ENCODE results near the gene VSIG10L2. TPM values are rescaled to one million over a fixed set of nuclear protein-coding genes. Genes with fewer than 3 reads are reported as not detected.

The VSIG10L2 gene
- total RNA-seq, 1 donor from 2014 or later = not detected

- intact Hi-C loops (cut with DNase I) = no loop called here
- no peaks in the 10 kb centered on the region for H3K4me1 ChIP-seq
- no peak for TF ChIP-seq CTCF (IDR thresholded peaks at IDR 0.05)
- H3K27ac ChIP-seq = no peak overlapping the region
- ATAC-seq (no peak), DNase-seq (no peak)
- no peaks in the 10 kb centered on the region for H3K36me3 ChIP-seq
- H3K4me3 ChIP-seq = no peak overlapping the region
- peaks cover 4% of the 10 kb centered on the region for H3K27me3 ChIP-seq (ENCODE audit: low read depth)
- no peaks in the 10 kb centered on the region for H3K9me3 ChIP-seq
Measured at GRCh38 chr11:125918140-125918840, 27.6 kb upstream of the VSIG10L2 start.

- peaks cover 4% of the 10 kb centered on the region for H3K27me3 ChIP-seq (ENCODE audit: low read depth)
- no peaks in the 10 kb centered on the region for H3K36me3 ChIP-seq
- no peak for TF ChIP-seq CTCF (IDR thresholded peaks at IDR 0.05)
- ATAC-seq (no peak), DNase-seq (no peak)
- H3K9me3 ChIP-seq = no peaks in the 10 kb centered on the region
- H3K4me3 ChIP-seq = no peak overlapping the region
- intact Hi-C loops (cut with DNase I) = no loop called here
- no peaks in the 10 kb centered on the region for H3K4me1 ChIP-seq
- no peak overlapping the region for H3K27ac ChIP-seq
Measured at GRCh38 chr11:125921042-125921441, 24.8 kb upstream of the VSIG10L2 start.

GRCh38 chr11:125922156-125922555 is 23.7 kb upstream of the VSIG10L2 start:
- H3K4me1 ChIP-seq = no peaks in the 10 kb centered on the region
- no peak for TF ChIP-seq CTCF (IDR thresholded peaks at IDR 0.05)
- H3K4me3 ChIP-seq = no peak overlapping the region
- no peaks in the 10 kb centered on the region for H3K9me3 ChIP-seq
- peaks cover 4% of the 10 kb centered on the region for H3K27me3 ChIP-seq (ENCODE audit: low read depth)
- no peaks in the 10 kb centered on the region for H3K36me3 ChIP-seq
- H3K27ac ChIP-seq = no peak overlapping the region
- ATAC-seq (no peak), DNase-seq (no peak)
- intact Hi-C loops (cut with DNase I) = no loop called here

GRCh38 chr11:125923012-125923579 is 22.7 kb upstream of the VSIG10L2 start:
- H3K4me3 ChIP-seq = no peak overlapping the region
- ATAC-seq (peak; percentile 79 to 89), DNase-seq (no peak)
- peaks cover 4% of the 10 kb centered on the region for H3K27me3 ChIP-seq (ENCODE audit: low read depth)
- peak; percentile 78 for TF ChIP-seq CTCF (IDR thresholded peaks at IDR 0.05)
- intact Hi-C loops (cut with DNase I) = no loop called here
- no peaks in the 10 kb centered on the region for H3K4me1 ChIP-seq
- no peaks in the 10 kb centered on the region for H3K36me3 ChIP-seq
- no peak overlapping the region for H3K27ac ChIP-seq
- no peaks in the 10 kb centered on the region for H3K9me3 ChIP-seq

- ATAC-seq = no peak
- H3K27ac ChIP-seq = no peak overlapping the region
- peaks cover 4% of the 10 kb centered on the region for H3K27me3 ChIP-seq (ENCODE audit: low read depth)
- no peaks in the 10 kb centered on the region for H3K36me3 ChIP-seq
- H3K9me3 ChIP-seq = no peaks in the 10 kb centered on the region
- H3K4me3 ChIP-seq = no peak overlapping the region
- intact Hi-C loops (cut with DNase I) = no loop called here
- H3K4me1 ChIP-seq = no peaks in the 10 kb centered on the region
- no peak for TF ChIP-seq CTCF (IDR thresholded peaks at IDR 0.05)
- no peak for DNase-seq
Measured at GRCh38 chr11:125923633-125924032, 22.2 kb upstream of the VSIG10L2 start.
